GM12873 (cell line): Measurements from ENCODE around the gene CYP27A1.

ENCODE experiments used
- TF ChIP-seq, protein P1 (sequence below): IDR thresholded peaks from 2 replicates; pipeline ENCODE4 v1.5.1; 2012; ENCODE audit warnings: low read depth, mild to moderate bottlenecking, moderate library complexity, low read length, control low read depth; ENCODE audit not compliant: insufficient read depth; ENCODE audit errors: missing control alignments

CYP27A1 gene

GRCh38 chr2:218852911-218853667 is 71.1 kb downstream of the CYP27A1 start:
- TF ChIP-seq, protein P1, sequence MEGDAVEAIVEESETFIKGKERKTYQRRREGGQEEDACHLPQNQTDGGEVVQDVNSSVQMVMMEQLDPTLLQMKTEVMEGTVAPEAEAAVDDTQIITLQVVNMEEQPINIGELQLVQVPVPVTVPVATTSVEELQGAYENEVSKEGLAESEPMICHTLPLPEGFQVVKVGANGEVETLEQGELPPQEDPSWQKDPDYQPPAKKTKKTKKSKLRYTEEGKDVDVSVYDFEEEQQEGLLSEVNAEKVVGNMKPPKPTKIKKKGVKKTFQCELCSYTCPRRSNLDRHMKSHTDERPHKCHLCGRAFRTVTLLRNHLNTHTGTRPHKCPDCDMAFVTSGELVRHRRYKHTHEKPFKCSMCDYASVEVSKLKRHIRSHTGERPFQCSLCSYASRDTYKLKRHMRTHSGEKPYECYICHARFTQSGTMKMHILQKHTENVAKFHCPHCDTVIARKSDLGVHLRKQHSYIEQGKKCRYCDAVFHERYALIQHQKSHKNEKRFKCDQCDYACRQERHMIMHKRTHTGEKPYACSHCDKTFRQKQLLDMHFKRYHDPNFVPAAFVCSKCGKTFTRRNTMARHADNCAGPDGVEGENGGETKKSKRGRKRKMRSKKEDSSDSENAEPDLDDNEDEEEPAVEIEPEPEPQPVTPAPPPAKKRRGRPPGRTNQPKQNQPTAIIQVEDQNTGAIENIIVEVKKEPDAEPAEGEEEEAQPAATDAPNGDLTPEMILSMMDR = peak; percentile 85

DNA sequence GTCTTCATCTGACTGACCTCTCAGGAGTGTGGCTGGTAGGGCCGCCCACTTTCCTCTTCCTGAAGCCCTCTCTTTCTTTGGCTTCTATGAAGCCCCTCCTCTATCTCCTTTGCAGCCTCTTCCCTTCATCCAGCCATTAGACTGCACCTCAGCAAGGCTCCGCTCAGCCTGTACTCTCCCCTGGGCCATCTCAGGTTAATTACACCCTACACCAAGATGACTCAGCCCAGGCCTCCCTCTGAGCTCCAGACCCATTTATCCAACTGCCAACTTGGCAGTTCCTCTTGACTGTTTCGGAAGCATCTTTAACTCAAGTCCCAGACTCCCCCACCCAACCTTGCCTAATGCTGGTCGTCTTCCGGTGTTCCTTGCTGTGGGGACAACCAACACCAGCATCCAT is 71.8 kb downstream of the CYP27A1 start:
- TF ChIP-seq, protein P1 = no peak

DNA sequence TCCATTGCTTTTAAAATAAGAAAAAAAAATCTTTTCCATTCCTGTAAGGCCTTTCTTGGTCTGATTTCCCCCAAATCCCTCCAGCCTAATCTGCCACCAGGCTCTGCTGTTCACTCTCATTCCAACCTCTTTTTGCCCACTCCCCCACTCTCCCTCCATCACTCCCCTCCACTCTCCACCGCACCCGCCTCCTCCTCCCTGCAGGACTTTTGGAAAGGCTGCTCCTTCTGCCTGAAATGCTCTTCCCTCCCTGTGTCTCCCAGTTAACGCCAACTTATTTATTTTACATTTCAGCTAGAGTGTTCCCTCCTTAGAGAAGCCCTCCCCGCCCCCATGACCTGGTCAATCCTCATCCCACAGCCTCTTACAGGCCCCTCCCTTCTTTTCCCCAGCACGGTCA is 72.9 kb downstream of the CYP27A1 start:
- TF ChIP-seq, protein P1 = no peak

- TF ChIP-seq, protein P1 = no peak
These were observed 73.6 kb downstream of the CYP27A1 start for GRCh38 chr2:218855305-218856166.

- TF ChIP-seq, protein P1 = no peak
These were observed 74.4 kb downstream of the CYP27A1 start for GRCh38 chr2:218856167-218856895.

- TF ChIP-seq, protein P1 = no peak
These were observed 74.9 kb downstream of the CYP27A1 start for GRCh38 chr2:218856896-218857243.
